NCI-H748 (cell line): ENCODE data around the gene GPR17.

Experiments
- DNase-seq: peaks from one replicate; lab custom pipeline; 2025; ENCODE audit not compliant: unreplicated experiment; lab: John Stamatoyannopoulos, UW

Gene GPR17

GRCh38 chr2:127645395-127646291 lies at the start of gene GPR17:
Gene GPR17, plus strand, starts transcription at chr2:127646153. Its CDS starts 4,583 bp downstream, at chr2:127650736.
- no peak for DNase-seq

GRCh38 chr2:127596311-127597045 lies 49.5 kb upstream of the GPR17 start:
- DNase-seq, result no peak

- DNase-seq, result no peak
Observed at GRCh38 chr2:127597046-127597983, 48.6 kb upstream of the GPR17 start.

GRCh38 chr2:127597984-127598380 lies 48.0 kb upstream of the GPR17 start:
- no peak for DNase-seq

GRCh38 chr2:127598711-127599110 lies 47.2 kb upstream of the GPR17 start:
- DNase-seq, result no peak

- no peak for DNase-seq
Observed at GRCh38 chr2:127599211-127599610, 46.7 kb upstream of the GPR17 start.

GRCh38 chr2:127604986-127605385 lies 41.0 kb upstream of the GPR17 start:
- no peak for DNase-seq

- no peak for DNase-seq
Observed at GRCh38 chr2:127605691-127606263, 40.2 kb upstream of the GPR17 start.

GRCh38 chr2:127606625-127607398 lies 39.1 kb upstream of the GPR17 start:
- no peak for DNase-seq

- no peak for DNase-seq
Observed at GRCh38 chr2:127607399-127607908, 38.5 kb upstream of the GPR17 start.

- DNase-seq, result no peak
Observed at GRCh38 chr2:127608061-127609030, 37.6 kb upstream of the GPR17 start.

GRCh38 chr2:127609031-127609751 lies 36.8 kb upstream of the GPR17 start:
- DNase-seq, result no peak

- no peak for DNase-seq
Observed at GRCh38 chr2:127609818-127610217, 36.1 kb upstream of the GPR17 start.

- no peak for DNase-seq
Observed at GRCh38 chr2:127610561-127610960, 35.4 kb upstream of the GPR17 start.

- DNase-seq, result no peak
Observed at GRCh38 chr2:127611076-127611925, 34.7 kb upstream of the GPR17 start.

- no peak for DNase-seq
Observed at GRCh38 chr2:127612111-127612822, 33.7 kb upstream of the GPR17 start.
